Upper lobe of right lung (tissue), 1 donor: ENCODE results near the gene LHX3. TPM values are rescaled to one million over a fixed set of nuclear protein-coding genes. Genes with fewer than 3 reads are reported as not detected.

ENCODE experiments used
- ATAC-seq: fragments of 200-7000 bp; cut with Tn5 transposase; one replicate; pipeline ENCODE4 v1.9.1; 2020; ENCODE audit warnings: mild to moderate bottlenecking, moderate library complexity
- DNase-seq: peaks from one replicate; pipeline ENCODE4 v3.0.0-alpha.2; 2020
- H3K27ac ChIP-seq: fragments of 200-600 bp; one replicate; pipeline ENCODE4 v1.8.0; 2022
- H3K27me3 ChIP-seq: fragments of 200-600 bp; one replicate; pipeline ENCODE4 v1.8.0; 2022; ENCODE audit warnings: mild to moderate bottlenecking
- H3K36me3 ChIP-seq: fragments of 200-600 bp; one replicate; pipeline ENCODE4 v1.8.0; 2022
- H3K4me1 ChIP-seq: fragments of 200-600 bp; one replicate; pipeline ENCODE4 v1.8.0; 2022
- H3K4me3 ChIP-seq: fragments of 200-600 bp; one replicate; pipeline ENCODE4 v1.8.0; 2022; ENCODE audit warnings: mild to moderate bottlenecking
- H3K9me3 ChIP-seq: fragments of 200-600 bp; one replicate; pipeline ENCODE4 v1.8.0; 2022
- intact Hi-C: fragments of 100-400 bp; cut with DNase I; formaldehyde crosslinking; loops from one replicate; pipeline ENCODE4 v1.11.0; 2022
- total RNA-seq: library from RNA; stranded (reverse); fragmentation: NEBNext Ultra II Directional; extraction: Animal tissue kit (Norgen Biotek cat#: 25700); gene quantifications from one replicate; pipeline ENCODE4 v1.2.1, GENCODE V29; 2021
- TF ChIP-seq, protein P1 (sequence below): fragments of 200-600 bp; IDR thresholded peaks from one replicate; pipeline ENCODE4 v1.8.0; 2022; ENCODE audit warnings: antibody characterized with exemption
- donor health status: DM: no; HTN: yes; CAD: no; lungs with severe emphysema.

Gene LHX3
- total RNA-seq, 1 donor from 2014 or later, result not detected

GRCh38 chr9:136222906-136223285 is 18.0 kb upstream of the LHX3 start:
- no peak overlapping the region for H3K4me3 ChIP-seq
- H3K27me3 ChIP-seq, result no peaks in the 10 kb centered on the region
- intact Hi-C loops, result no loop called here
- DNase-seq (no peak), ATAC-seq (no peak)
- H3K4me1 ChIP-seq, result no peaks in the 10 kb centered on the region
- H3K36me3 ChIP-seq, result peaks cover 18% of the 10 kb centered on the region
- H3K27ac ChIP-seq, result no peak overlapping the region
- TF ChIP-seq, protein P1, sequence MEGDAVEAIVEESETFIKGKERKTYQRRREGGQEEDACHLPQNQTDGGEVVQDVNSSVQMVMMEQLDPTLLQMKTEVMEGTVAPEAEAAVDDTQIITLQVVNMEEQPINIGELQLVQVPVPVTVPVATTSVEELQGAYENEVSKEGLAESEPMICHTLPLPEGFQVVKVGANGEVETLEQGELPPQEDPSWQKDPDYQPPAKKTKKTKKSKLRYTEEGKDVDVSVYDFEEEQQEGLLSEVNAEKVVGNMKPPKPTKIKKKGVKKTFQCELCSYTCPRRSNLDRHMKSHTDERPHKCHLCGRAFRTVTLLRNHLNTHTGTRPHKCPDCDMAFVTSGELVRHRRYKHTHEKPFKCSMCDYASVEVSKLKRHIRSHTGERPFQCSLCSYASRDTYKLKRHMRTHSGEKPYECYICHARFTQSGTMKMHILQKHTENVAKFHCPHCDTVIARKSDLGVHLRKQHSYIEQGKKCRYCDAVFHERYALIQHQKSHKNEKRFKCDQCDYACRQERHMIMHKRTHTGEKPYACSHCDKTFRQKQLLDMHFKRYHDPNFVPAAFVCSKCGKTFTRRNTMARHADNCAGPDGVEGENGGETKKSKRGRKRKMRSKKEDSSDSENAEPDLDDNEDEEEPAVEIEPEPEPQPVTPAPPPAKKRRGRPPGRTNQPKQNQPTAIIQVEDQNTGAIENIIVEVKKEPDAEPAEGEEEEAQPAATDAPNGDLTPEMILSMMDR, result no peak
- no peaks in the 10 kb centered on the region for H3K9me3 ChIP-seq

DNA sequence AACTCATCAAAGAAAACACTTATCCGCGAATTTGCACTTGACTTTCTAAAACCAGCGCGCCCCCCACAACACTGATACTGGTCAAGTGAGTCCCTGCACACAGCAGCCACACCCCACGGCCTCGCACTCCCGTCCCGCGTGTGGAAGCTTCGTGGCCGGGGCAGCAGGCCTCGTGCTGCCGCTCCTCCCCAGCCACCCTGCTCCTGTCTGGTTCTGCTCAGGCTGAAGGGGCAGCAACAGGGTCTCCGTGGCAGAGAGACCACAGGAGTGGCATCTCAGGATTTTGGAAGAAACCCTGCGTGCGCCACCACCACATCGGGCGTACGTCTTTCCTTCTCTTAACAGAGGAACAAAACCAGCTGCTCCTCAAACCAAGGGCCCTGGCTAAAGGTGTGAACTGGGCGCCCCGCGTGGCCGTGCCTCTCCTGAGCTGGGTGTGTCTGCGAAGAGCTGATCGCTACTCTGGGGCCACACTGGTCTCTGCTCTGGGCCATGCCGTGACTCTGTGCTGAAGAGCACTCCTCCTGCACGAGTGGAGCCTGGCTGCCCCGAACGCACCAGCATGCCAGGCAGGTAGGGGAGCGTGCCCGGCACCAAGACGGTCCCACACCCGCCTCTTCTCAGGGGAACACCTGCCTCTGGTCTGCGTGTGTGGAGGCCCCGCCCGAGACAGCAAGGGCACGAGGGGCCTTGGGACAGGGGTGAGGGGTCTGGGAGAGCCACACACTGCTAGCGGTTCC is 17.4 kb upstream of the LHX3 start:
- intact Hi-C loops, result no loop called here
- Histone ChIP-seq H3K36me3 (peaks cover 18% of the 10 kb centered on the region), H3K4me1 (no peaks in the 10 kb centered on the region), H3K9me3 (no peaks in the 10 kb centered on the region), H3K4me3 (no peak overlapping the region), H3K27me3 (no peaks in the 10 kb centered on the region), H3K27ac (no peak overlapping the region)
- no peak for DNase-seq
- TF ChIP-seq, protein P1, result no peak
- ATAC-seq, result no peak

GRCh38 chr9:136220017-136220729 is 15.2 kb upstream of the LHX3 start:
- no peaks in the 10 kb centered on the region for H3K27me3 ChIP-seq
- TF ChIP-seq, protein P1, result no peak
- peaks cover 31% of the 10 kb centered on the region for H3K36me3 ChIP-seq
- H3K9me3 ChIP-seq, result no peaks in the 10 kb centered on the region
- no peaks in the 10 kb centered on the region for H3K4me1 ChIP-seq
- intact Hi-C loops, result no loop called here
- H3K27ac ChIP-seq, result no peak overlapping the region
- DNase-seq, result no peak
- no peak overlapping the region for H3K4me3 ChIP-seq
- no peak for ATAC-seq

GRCh38 chr9:136219276-136219675 is 14.3 kb upstream of the LHX3 start:
- Histone ChIP-seq H3K36me3 (peaks cover 40% of the 10 kb centered on the region), H3K27ac (no peak overlapping the region), H3K4me3 (no peak overlapping the region), H3K9me3 (no peaks in the 10 kb centered on the region), H3K27me3 (no peaks in the 10 kb centered on the region), H3K4me1 (no peaks in the 10 kb centered on the region)
- ATAC-seq, result no peak
- intact Hi-C loops, result no loop called here
- no peak for DNase-seq
- TF ChIP-seq, protein P1, result no peak

GRCh38 chr9:136218673-136219072 is 13.7 kb upstream of the LHX3 start:
- Histone ChIP-seq H3K9me3 (no peaks in the 10 kb centered on the region), H3K36me3 (peaks cover 43% of the 10 kb centered on the region), H3K4me3 (no peak overlapping the region), H3K27me3 (no peaks in the 10 kb centered on the region), H3K27ac (no peak overlapping the region), H3K4me1 (no peaks in the 10 kb centered on the region)
- TF ChIP-seq, protein P1, result no peak
- ATAC-seq, result no peak
- intact Hi-C loops, result no loop called here
- DNase-seq, result no peak
